Common myeloid progenitor, CD34-positive (primary cell): ENCODE results near the gene CNKSR3.

Source experiments
- CTCF ChIA-PET: fragments of 350-600 bp; sonication (Branson Sonifier 250); formaldehyde crosslinking; loops from one replicate; lab custom pipeline; 2021; ENCODE audit warnings: antibody characterized with exemption; lab: Charles Lee
- POLR2A ChIA-PET: fragments of 350-600 bp; sonication (Branson Sonifier 250); formaldehyde crosslinking; loops from one replicate; lab custom pipeline; 2021; ENCODE audit warnings: antibody characterized with exemption; lab: Charles Lee
- DNase-seq, 3 donors: peaks; one replicate each; pipeline versions ENCODE4 v3.0.0 to v3.0.0-alpha.2; 2013
- H3K27ac ChIP-seq, 2 experiments: 1 replicate in 1 of 2; 2 replicates in 1 of 2; pipeline ENCODE4 v1.7.0; 2013; ENCODE audit warnings: inconsistent platforms in 2 of 2, low read length in 2 of 2, mild to moderate bottlenecking in 2 of 2, low read depth in 1 of 2, moderate library complexity in 1 of 2; ENCODE audit not compliant: severe bottlenecking in 2 of 2, insufficient read depth in 1 of 2, poor library complexity in 1 of 2
- H3K27me3 ChIP-seq, 5 experiments: replicated peaks in 2 of 5; 1 replicate in 3 of 5; 2 replicates in 2 of 5; pipeline versions ENCODE4 v1.6.1 to v1.7.0; 2013; ENCODE audit warnings: low read length in 4 of 5, mild to moderate bottlenecking in 2 of 5, moderate library complexity in 2 of 5, inconsistent platforms in 1 of 5; ENCODE audit not compliant: insufficient read depth in 5 of 5, control insufficient read depth in 4 of 5
- H3K36me3 ChIP-seq, 4 experiments: 1 replicate in 2 of 4; 2 replicates in 2 of 4; pipeline versions ENCODE4 v1.6.1 to v1.7.0; 2013; ENCODE audit warnings: low read length in 3 of 4, control low read depth in 1 of 4, mild to moderate bottlenecking in 1 of 4; ENCODE audit not compliant: control insufficient read depth in 4 of 4, insufficient read depth in 4 of 4
- H3K4me1 ChIP-seq, 4 experiments: 1 replicate in 3 of 4; 2 replicates in 1 of 4; pipeline versions ENCODE4 v1.6.1 to v1.7.1; 2013; ENCODE audit warnings: low read length in 3 of 4, mild to moderate bottlenecking in 3 of 4, control low read depth in 1 of 4, inconsistent platforms in 1 of 4, moderate library complexity in 1 of 4; ENCODE audit not compliant: control insufficient read depth in 4 of 4, insufficient read depth in 4 of 4; ENCODE audit errors: control extremely low read depth in 1 of 4
- H3K4me3 ChIP-seq, 7 experiments: 1 replicate in 4 of 7; 2 replicates in 3 of 7; pipeline versions ENCODE4 v1.5.1 to v1.7.0; 2013; ENCODE audit warnings: mild to moderate bottlenecking in 7 of 7, low read length in 6 of 7, moderate library complexity in 6 of 7, inconsistent platforms in 2 of 7, low read depth in 2 of 7, control low read depth in 1 of 7; ENCODE audit not compliant: insufficient read depth in 4 of 7, control insufficient read depth in 1 of 7; ENCODE audit errors: extremely low read depth in 1 of 7
- H3K9me3 ChIP-seq, 5 experiments: 1 replicate in 4 of 5; 2 replicates in 1 of 5; pipeline versions ENCODE4 v1.6.1 to v1.7.1; 2013; ENCODE audit warnings: low read length in 4 of 5, mild to moderate bottlenecking in 2 of 5, inconsistent platforms in 1 of 5, low read depth in 1 of 5, moderate library complexity in 1 of 5; ENCODE audit not compliant: control insufficient read depth in 4 of 5, insufficient read depth in 2 of 5; ENCODE audit errors: control extremely low read depth in 1 of 5
- WGBS: methylation state at CpG from one replicate; pipeline ENCODE4 v1.1.5; 2013; ENCODE audit not compliant: insufficient coverage; 5-methylcytosine and 5-hydroxymethylcytosine counted together

The CNKSR3 gene

DNA sequence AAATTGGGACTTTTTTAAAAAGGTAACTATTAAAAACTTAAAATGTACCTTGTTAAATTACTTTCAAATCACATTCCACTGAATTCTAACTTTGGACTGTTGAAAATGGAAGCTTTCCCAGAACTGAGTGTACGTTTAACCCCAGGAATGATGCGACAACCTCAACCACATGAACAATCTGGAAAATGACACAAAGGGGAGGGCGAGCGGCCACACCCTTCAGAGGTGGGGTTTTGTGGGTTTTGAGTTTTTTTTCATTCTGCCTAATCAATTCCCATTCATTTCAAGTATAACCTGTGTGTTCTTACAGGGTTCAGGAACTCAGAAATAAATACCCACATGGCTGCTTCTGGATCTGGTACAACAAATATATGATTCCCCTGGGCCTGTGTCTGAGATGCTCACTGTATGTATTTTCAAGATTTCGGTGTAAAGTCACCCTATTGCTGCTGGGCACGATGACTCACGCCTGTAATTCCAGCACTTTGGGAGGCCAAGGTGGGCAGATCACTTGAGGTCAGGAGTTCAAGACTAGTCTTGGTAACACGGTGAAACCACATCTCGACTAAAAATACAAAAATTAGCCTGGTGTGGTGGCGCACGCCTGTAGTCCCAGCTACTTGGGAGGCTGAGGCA is 21.6 kb downstream of the CNKSR3 start:
- no peaks in the 10 kb centered on the region for H3K27me3 ChIP-seq
- H3K4me1 ChIP-seq, result peaks cover 0 to 7% (median 1%) of the 10 kb centered on the region in 4 experiments
- H3K9me3 ChIP-seq, result no peaks in the 10 kb centered on the region
- ChIA-PET POLR2A (no interaction called here), CTCF (no interaction called here)
- no peak for DNase-seq
- H3K4me3 ChIP-seq, result no peak overlapping the region
- WGBS, result 100% methylated on average over 7 of the region's 11 CpGs
- H3K36me3 ChIP-seq, result peaks cover 0 to 2% (median 0%) of the 10 kb centered on the region in 4 experiments
- H3K27ac ChIP-seq, result no peak overlapping the region

DNA sequence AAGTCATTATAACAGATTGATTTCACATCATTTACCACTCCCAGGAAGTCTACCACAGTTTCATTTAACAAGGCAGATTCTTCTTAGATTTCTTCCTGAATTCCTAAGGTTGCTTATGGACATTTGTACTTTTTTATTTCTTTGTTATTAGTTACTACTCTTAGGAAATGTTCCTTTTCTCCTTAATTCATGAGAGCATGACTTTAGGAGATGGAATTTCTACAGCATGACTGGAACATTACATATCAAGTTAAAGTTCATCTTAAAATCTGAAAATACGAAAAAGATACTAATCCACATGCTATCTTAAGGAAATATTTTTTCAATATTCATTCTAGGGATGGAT is 22.3 kb downstream of the CNKSR3 start:
- no CpG with 5 or more reads among the region's 1 CpG for WGBS
- H3K9me3 ChIP-seq, result no peaks in the 10 kb centered on the region
- ChIA-PET POLR2A (no interaction called here), CTCF (no interaction called here)
- H3K4me3 ChIP-seq, result no peak overlapping the region
- DNase-seq, result no peak
- no peak overlapping the region for H3K27ac ChIP-seq
- H3K36me3 ChIP-seq, result peaks cover 0 to 2% (median 0%) of the 10 kb centered on the region in 4 experiments
- H3K27me3 ChIP-seq, result no peaks in the 10 kb centered on the region
- peaks cover 0 to 7% (median 1%) of the 10 kb centered on the region in 4 experiments for H3K4me1 ChIP-seq

DNA sequence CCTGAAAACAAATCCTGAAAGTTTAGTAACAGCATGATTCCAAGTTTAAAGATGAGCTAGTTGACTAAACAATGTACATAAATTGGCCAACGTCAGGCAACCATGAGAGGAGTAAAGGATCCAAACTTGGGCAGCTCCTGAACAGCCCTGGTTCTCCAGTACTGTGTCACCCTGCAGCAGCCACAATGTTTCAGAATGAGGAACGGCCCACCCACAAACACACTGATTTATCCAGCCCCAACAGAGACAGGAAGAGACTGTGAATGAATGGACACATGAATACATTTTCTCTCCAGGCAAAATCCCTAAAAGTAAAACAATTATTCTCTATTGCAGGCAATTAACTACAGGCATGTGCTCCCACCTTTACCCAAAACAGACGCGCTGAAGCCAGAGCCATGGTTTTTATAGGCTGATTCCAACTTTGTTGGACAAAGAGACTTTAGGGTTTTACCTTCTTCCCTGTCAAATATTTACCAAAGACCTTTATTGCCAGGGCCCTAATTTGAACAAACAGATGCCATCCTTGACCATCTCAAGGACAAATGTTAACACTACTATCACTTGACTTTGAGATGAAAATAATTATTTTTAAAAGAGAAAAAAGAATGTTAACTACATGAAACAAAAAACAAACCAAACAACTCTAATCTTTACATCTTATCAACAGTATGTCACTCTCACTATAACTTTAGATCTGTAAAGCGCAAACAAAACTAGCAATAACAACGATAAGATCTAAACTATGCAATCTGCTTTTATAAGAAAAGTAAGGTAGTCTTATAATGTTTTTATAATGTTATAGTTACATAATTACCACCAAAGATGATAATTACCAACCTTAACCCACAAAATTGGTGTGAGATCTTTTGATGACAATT is 22.9 kb downstream of the CNKSR3 start:
- no peak for DNase-seq
- ChIA-PET CTCF (interaction anchor here (1.1 kb wide), 1 partner anchor 9 kb away, joined by 4 read pairs; no protein-coding TSS in a partner anchor), POLR2A (interaction anchor here (0.6 kb wide), 1 partner anchor 57 kb away, joined by 9 read pairs; no protein-coding TSS in a partner anchor)
- 76% methylated on average over 4 of the region's 6 CpGs for WGBS
- Histone ChIP-seq H3K36me3 (peaks cover 0 to 2% (median 0%) of the 10 kb centered on the region in 4 experiments), H3K4me1 (peaks cover 0 to 10% (median 2%) of the 10 kb centered on the region in 4 experiments), H3K9me3 (no peaks in the 10 kb centered on the region), H3K27ac (no peak overlapping the region), H3K27me3 (no peaks in the 10 kb centered on the region), H3K4me3 (no peak overlapping the region)

DNA sequence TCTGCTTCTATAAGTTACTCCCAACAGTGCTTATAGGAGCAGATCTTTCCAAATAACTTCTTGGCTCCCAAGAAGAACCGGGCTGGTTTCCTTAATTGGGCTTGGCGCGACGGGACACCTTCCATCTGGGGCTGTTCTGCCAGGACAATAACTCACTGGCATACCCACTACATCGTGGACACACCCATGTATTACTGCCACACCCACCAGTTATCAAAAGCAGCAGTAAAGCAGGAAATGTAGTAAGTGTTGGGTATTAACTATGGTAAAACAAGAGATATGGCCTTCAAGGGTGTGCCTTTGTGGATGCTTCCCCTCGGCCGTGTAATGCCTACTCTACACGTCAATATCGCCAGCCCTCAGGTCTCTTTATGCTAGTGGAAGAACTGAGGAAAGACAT is 24.7 kb downstream of the CNKSR3 start:
- Histone ChIP-seq H3K4me3 (no peak overlapping the region), H3K27me3 (no peaks in the 10 kb centered on the region), H3K36me3 (no peaks in the 10 kb centered on the region), H3K4me1 (peaks cover 0 to 10% (median 2%) of the 10 kb centered on the region in 4 experiments), H3K9me3 (no peaks in the 10 kb centered on the region), H3K27ac (no peak overlapping the region)
- CTCF ChIA-PET, result interaction anchor here (1.8 kb wide), 1 partner anchor 13 kb away, joined by 5 read pairs; no protein-coding TSS in a partner anchor
- POLR2A ChIA-PET, result no interaction called here
- peak in 2 of 3 donors; percentile 23 to 50 for DNase-seq
- 65% methylated on average over 4 of the region's 9 CpGs for WGBS

- H3K36me3 ChIP-seq, result no peaks in the 10 kb centered on the region
- CTCF ChIA-PET, result interaction anchor here (1.8 kb wide), 1 partner anchor 12 kb away, joined by 5 read pairs; no protein-coding TSS in a partner anchor
- peaks cover 0 to 10% (median 2%) of the 10 kb centered on the region in 4 experiments for H3K4me1 ChIP-seq
- H3K27me3 ChIP-seq, result no peaks in the 10 kb centered on the region
- DNase-seq, result no peak
- no peak overlapping the region for H3K4me3 ChIP-seq
- POLR2A ChIA-PET, result interaction anchor here (0.7 kb wide), 1 partner anchor 10 kb away, joined by 9 read pairs; no protein-coding TSS in a partner anchor
- H3K27ac ChIP-seq, result no peak overlapping the region
- H3K9me3 ChIP-seq, result no peaks in the 10 kb centered on the region
Measured at GRCh38 chr6:154484942-154485341, 25.5 kb downstream of the CNKSR3 start.

DNA sequence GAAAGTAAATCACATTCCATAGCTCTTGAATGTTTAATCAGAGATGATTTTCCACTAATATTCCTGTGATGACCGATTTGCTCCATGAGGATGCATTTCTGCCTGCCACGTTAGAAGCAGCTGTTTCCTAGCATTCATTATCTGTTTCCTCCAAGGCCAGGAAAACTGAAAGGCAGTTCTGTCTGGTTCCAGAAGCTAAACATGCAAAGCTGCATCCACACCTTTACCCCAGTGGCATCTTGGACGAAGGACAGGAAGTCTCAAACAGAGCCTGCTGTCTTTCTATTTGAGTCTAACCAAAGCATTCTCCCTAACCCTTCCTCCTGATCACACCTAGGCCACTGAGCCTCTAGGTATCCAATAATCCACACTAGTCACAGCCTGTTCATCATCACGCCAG is 27.6 kb downstream of the CNKSR3 start:
- 33% methylated on average over 4 of the region's 4 CpGs for WGBS
- Histone ChIP-seq H3K9me3 (no peaks in the 10 kb centered on the region), H3K27me3 (no peaks in the 10 kb centered on the region), H3K4me1 (peaks cover 0 to 22% (median 11%) of the 10 kb centered on the region in 4 experiments), H3K36me3 (no peaks in the 10 kb centered on the region), H3K4me3 (no peak overlapping the region), H3K27ac (no peak overlapping the region)
- POLR2A ChIA-PET, result no interaction called here
- CTCF ChIA-PET, result no interaction called here
- DNase-seq, result no peak
